Esophagus muscularis mucosa (tissue), 4 donors: ENCODE data around the gene PRF1. TPM values are rescaled to one million over a fixed set of nuclear protein-coding genes. Genes with fewer than 3 reads are reported as not detected.

Source experiments
- DNase-seq: peaks from one replicate; pipeline ENCODE4 v3.0.0-alpha.2; 2017; ENCODE audit errors: extremely low spot score
- H3K27ac ChIP-seq, 4 donors: fragments of 200-600 bp; sonication (generic); replicated peaks in 1 of 4; 1 replicate in 3 of 4; 2 replicates in 1 of 4; pipeline ENCODE4 v1.5.1; 2016 to 2019; ENCODE audit warnings: mild to moderate bottlenecking in 1 of 4
- H3K27me3 ChIP-seq, 4 donors: fragments of 200-600 bp; sonication (generic); one replicate each; pipeline versions ENCODE4 v1.5.1 to v1.6.0; 2016 to 2019
- H3K36me3 ChIP-seq, 4 donors: fragments of 200-600 bp; sonication (generic); one replicate each; pipeline ENCODE4 v1.5.1; 2016 to 2019
- H3K4me1 ChIP-seq, 4 donors: fragments of 200-600 bp; sonication (generic); one replicate each; pipeline ENCODE4 v1.5.1; 2016 to 2019
- H3K4me3 ChIP-seq, 4 donors: fragments of 200-600 bp; sonication (generic); 1 replicate in 2 of 4; 2 replicates in 2 of 4; pipeline ENCODE4 v1.5.1; 2016 to 2019; ENCODE audit warnings: mild to moderate bottlenecking in 4 of 4, moderate library complexity in 1 of 4
- H3K9me3 ChIP-seq, 4 donors: fragments of 200-600 bp; sonication (generic); 1 replicate in 3 of 4; 2 replicates in 1 of 4; pipeline ENCODE4 v1.5.1; 2016 to 2019
- CTCF ChIP-seq, 3 experiments: fragments of 200-600 bp in 2 of 3; fragments of 450-650 bp in 1 of 3; sonication (generic) in 2 of 3; IDR thresholded peaks; one replicate each; pipeline ENCODE4 v1.5.1; 2017 to 2019; ENCODE audit warnings: antibody characterized with exemption in 3 of 3, mild to moderate bottlenecking in 2 of 3, moderate library complexity in 1 of 3
- EP300 ChIP-seq: sonication (generic); formaldehyde crosslinking; IDR thresholded peaks from one replicate; pipeline ENCODE4 v1.6.1; 2017; ENCODE audit warnings: antibody characterized with exemption
- POLR2A ChIP-seq: fragments of 450-650 bp; IDR thresholded peaks from one replicate; pipeline ENCODE4 v1.6.1; 2017; ENCODE audit warnings: antibody characterized with exemption, moderate library complexity, mild to moderate bottlenecking, low read depth
- POLR2AphosphoS5 ChIP-seq, 2 donors: sonication (generic); formaldehyde crosslinking; IDR thresholded peaks; one replicate each; pipeline ENCODE4 v1.6.1; 2017; ENCODE audit warnings: antibody characterized with exemption in 2 of 2
- WGBS: methylation state at CpG from one replicate; pipeline ENCODE4 v1.1.5; 2018; 5-methylcytosine and 5-hydroxymethylcytosine counted together
- intact Hi-C: fragments of 100-400 bp; cut with DNase I; formaldehyde crosslinking; loops from one replicate; pipeline ENCODE4 v1.15.1; 2023
- total RNA-seq, 4 donors: library from RNA; depleted of rRNA; stranded (reverse); fragments of >200 nt; gene quantifications; one replicate each; pipeline versions ENCODE4 v1.1.0 to v1.2.1, GENCODE V29; 2016

Gene PRF1
- total RNA-seq, 4 donors from 2014 or later = 1.2 to 15.2 (median 2.4) TPM

- H3K4me1 ChIP-seq = peaks cover 34 to 47% (median 39%) of the 10 kb centered on the region in 4 donors
- intact Hi-C loops = no loop called here
- 71% methylated on average over 9 of the region's 14 CpGs for whole genome bisulfite sequencing
- no peak for DNase-seq
- H3K4me3 ChIP-seq = no peak overlapping the region
- H3K36me3 ChIP-seq = peaks cover 0 to 32% (median 6%) of the 10 kb centered on the region in 4 donors
- H3K27me3 ChIP-seq = no peaks in the 10 kb centered on the region
- H3K9me3 ChIP-seq = no peaks in the 10 kb centered on the region
- H3K27ac ChIP-seq = peak overlapping the region in 3 of 4 donors; percentile 25 to 60 (median 50)
- TF ChIP-seq POLR2A (no peak), CTCF (IDR thresholded peaks at IDR 0.05) (no peak), POLR2AphosphoS5 (IDR thresholded peaks at IDR 0.05) (no peak), EP300 (no peak)
Measured at GRCh38 chr10:70560511-70560941, 42.0 kb downstream of the PRF1 start.

GRCh38 chr10:70559861-70560260, 42.7 kb downstream of the PRF1 start:
- Histone ChIP-seq H3K36me3 (peaks cover 0 to 32% (median 4%) of the 10 kb centered on the region in 4 donors), H3K27me3 (no peaks in the 10 kb centered on the region), H3K4me1 (peaks cover 32 to 47% (median 37%) of the 10 kb centered on the region in 4 donors), H3K27ac (no peak overlapping the region), H3K4me3 (no peak overlapping the region), H3K9me3 (no peaks in the 10 kb centered on the region)
- TF ChIP-seq POLR2A (no peak), CTCF (IDR thresholded peaks at IDR 0.05) (no peak), EP300 (no peak), POLR2AphosphoS5 (IDR thresholded peaks at IDR 0.05) (no peak)
- intact Hi-C loops = no loop called here
- 84% methylated on average over 5 of the region's 5 CpGs for WGBS
- DNase-seq = no peak

- H3K4me3 ChIP-seq = no peak overlapping the region
- no peak for DNase-seq
- H3K27ac ChIP-seq = peak overlapping the region in 1 of 4 donors; percentile 20
- H3K27me3 ChIP-seq = no peaks in the 10 kb centered on the region
- intact Hi-C loops = no loop called here
- 53% methylated on average over 20 of the region's 20 CpGs for WGBS
- no peaks in the 10 kb centered on the region for H3K9me3 ChIP-seq
- no peak for TF ChIP-seq POLR2AphosphoS5 (IDR thresholded peaks at IDR 0.05)
- no peak for TF ChIP-seq POLR2A
- peak; percentile 41 to 63 (median 47) for TF ChIP-seq CTCF (IDR thresholded peaks at IDR 0.05)
- TF ChIP-seq EP300 = no peak
- peaks cover 32 to 47% (median 37%) of the 10 kb centered on the region in 4 donors for H3K4me1 ChIP-seq
- peaks cover 0 to 24% (median under 1%) of the 10 kb centered on the region in 4 donors for H3K36me3 ChIP-seq
Measured at GRCh38 chr10:70558871-70559810, 43.4 kb downstream of the PRF1 start.

- Histone ChIP-seq H3K9me3 (no peaks in the 10 kb centered on the region), H3K27me3 (no peaks in the 10 kb centered on the region), H3K27ac (no peak overlapping the region), H3K36me3 (peaks cover 0 to 29% (median 4%) of the 10 kb centered on the region in 4 donors), H3K4me1 (peaks cover 32 to 46% (median 37%) of the 10 kb centered on the region in 4 donors), H3K4me3 (no peak overlapping the region)
- 91% methylated on average over 11 of the region's 11 CpGs for WGBS
- intact Hi-C loops = no loop called here
- TF ChIP-seq CTCF (IDR thresholded peaks at IDR 0.05) = no peak
- no peak for TF ChIP-seq POLR2A
- no peak for TF ChIP-seq EP300
- TF ChIP-seq POLR2AphosphoS5 (IDR thresholded peaks at IDR 0.05) = no peak
- no peak for DNase-seq
Measured at GRCh38 chr10:70558295-70558694, 44.2 kb downstream of the PRF1 start.
